Immature natural killer cell (primary cell): Measurements from ENCODE around the gene UBASH3A. TPM values are rescaled to one million over a fixed set of nuclear protein-coding genes. Genes with fewer than 3 reads are reported as not detected.

Experiments used
- DNase-seq, 3 donors: peaks; one replicate each; pipeline ENCODE4 v3.0.0; 2022; ENCODE audit warnings: mixed read lengths in 1 of 3
- H3K27ac Mint-ChIP-seq, 6 donors: one replicate each; pipeline ENCODE4 v1.8.0; 2020; ENCODE audit warnings: mixed read lengths in 6 of 6, mild to moderate bottlenecking in 5 of 6, inconsistent platforms in 4 of 6, moderate library complexity in 3 of 6
- H3K27me3 Mint-ChIP-seq, 3 donors: one replicate each; pipeline ENCODE4 v1.8.0; 2020 to 2021; ENCODE audit warnings: low read depth in 3 of 3, mild to moderate bottlenecking in 3 of 3, mixed read lengths in 3 of 3, moderate library complexity in 3 of 3, inconsistent platforms in 1 of 3
- H3K36me3 Mint-ChIP-seq, 3 donors: one replicate each; pipeline ENCODE4 v1.8.0; 2020; ENCODE audit warnings: mixed read lengths in 3 of 3, inconsistent platforms in 2 of 3, mild to moderate bottlenecking in 2 of 3
- H3K4me1 Mint-ChIP-seq, 2 donors: one replicate each; pipeline ENCODE4 v1.8.0; 2020; ENCODE audit warnings: inconsistent platforms in 2 of 2, mild to moderate bottlenecking in 2 of 2, mixed read lengths in 2 of 2, moderate library complexity in 1 of 2
- H3K4me3 Mint-ChIP-seq, 5 donors: one replicate each; pipeline ENCODE4 v1.8.0; 2020; ENCODE audit warnings: mild to moderate bottlenecking in 5 of 5, mixed read lengths in 5 of 5, inconsistent platforms in 3 of 5, moderate library complexity in 3 of 5
- H3K9me3 Mint-ChIP-seq, 6 donors: one replicate each; pipeline ENCODE4 v1.8.0; 2020; ENCODE audit warnings: mild to moderate bottlenecking in 6 of 6, mixed read lengths in 6 of 6, inconsistent platforms in 4 of 6, moderate library complexity in 3 of 6
- polyA plus RNA-seq, 3 donors: library from polyadenylated mRNA; unstranded; fragments of 300-500 nt; fragmentation: Illumina TruSeq; gene quantifications; one replicate each; pipeline ENCODE4 v1.2.3, GENCODE V29; 2021

Gene UBASH3A
- under 1 TPM in 2 of 3 donors, not detected in 1; 0.38 to 0.58 TPM for polyA plus RNA-seq

- Mint-ChIP-seq H3K27me3 (peaks cover 0 to 13% (median 3%) of the 10 kb centered on the region in 3 donors), H3K27ac (no peak within 1 kb of the TSS), H3K4me1 (peaks cover 12 to 13% of the 10 kb centered on the region in 2 donors), H3K4me3 (peak within 1 kb of the TSS in 3 of 5 donors; percentile 21 to 58 (median 25)), H3K9me3 (peaks cover 0 to 6% (median 0%) of the 10 kb centered on the region in 6 donors), H3K36me3 (peaks cover 0 to 8% (median 4%) of the 10 kb centered on the region in 3 donors)
- no peak for DNase-seq
Measured at GRCh38 chr21:42403611-42404231, at the start of gene UBASH3A. Gene UBASH3A (plus strand): TSS chr21:42403902. CDS start chr21:42403946, 44 bp downstream.

- Mint-ChIP-seq H3K4me1 (peaks cover 2 to 11% of the 10 kb centered on the region in 2 donors), H3K27me3 (peaks cover 4 to 14% (median 5%) of the 10 kb centered on the region in 3 donors)
Measured at GRCh38 chr21:42356046-42356445, 47.7 kb upstream of the UBASH3A start.

DNA sequence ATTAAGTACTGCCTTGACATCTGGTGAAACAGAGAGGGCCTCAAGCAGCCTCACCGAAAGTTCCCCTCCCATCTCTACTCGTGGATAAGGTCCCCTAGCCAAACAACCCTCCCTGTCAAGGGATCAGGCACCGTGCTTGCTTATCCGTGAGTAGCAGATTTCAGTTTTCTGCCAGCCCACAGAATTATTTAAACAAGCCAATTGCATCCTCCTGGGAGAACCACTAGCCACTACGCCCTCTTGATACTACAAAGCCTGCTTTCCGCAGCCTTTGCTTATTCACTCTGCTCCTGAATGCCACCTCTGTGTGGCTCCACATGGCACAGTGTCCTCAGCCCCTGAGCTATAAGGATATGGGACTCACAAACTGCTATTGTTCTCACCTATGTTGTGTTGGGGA is 47.1 kb upstream of the UBASH3A start:
- Mint-ChIP-seq H3K36me3 (peaks cover 4 to 18% (median 12%) of the 10 kb centered on the region in 3 donors), H3K4me3 (no peak overlapping the region), H3K27ac (no peak overlapping the region), H3K9me3 (peaks cover 4 to 16% (median 13%) of the 10 kb centered on the region in 6 donors), H3K27me3 (peaks cover 2 to 14% (median 5%) of the 10 kb centered on the region in 3 donors), H3K4me1 (peaks cover 2 to 11% of the 10 kb centered on the region in 2 donors)
- DNase-seq = no peak

More at GRCh38 chr21:42356046-42356445, 47.7 kb upstream of the UBASH3A start:
- no peak overlapping the region for H3K4me3 Mint-ChIP-seq
- no peak overlapping the region for H3K27ac Mint-ChIP-seq
- peaks cover 4 to 18% (median 12%) of the 10 kb centered on the region in 3 donors for H3K36me3 Mint-ChIP-seq
- DNase-seq = no peak
- peaks cover 2 to 16% (median 13%) of the 10 kb centered on the region in 6 donors for H3K9me3 Mint-ChIP-seq

DNA sequence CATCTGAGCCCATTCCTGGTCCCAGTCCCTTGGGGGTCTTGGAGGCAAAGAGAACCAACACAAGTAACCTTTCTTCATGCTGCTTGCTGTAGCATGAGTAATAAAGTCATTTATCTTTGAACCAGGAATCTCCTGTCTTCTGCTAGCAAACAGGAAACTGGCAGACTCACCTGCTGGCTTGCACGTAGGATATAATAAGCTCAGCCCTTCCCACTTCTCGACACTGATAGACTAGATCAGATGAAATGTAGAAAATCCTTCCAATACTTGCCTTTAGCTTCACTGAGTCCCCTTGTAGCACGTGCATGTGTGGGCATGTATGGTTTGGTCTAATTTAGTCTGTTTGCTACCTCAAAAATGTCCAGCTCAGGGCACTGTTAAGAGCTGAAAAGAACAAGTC is 46.4 kb upstream of the UBASH3A start:
- Mint-ChIP-seq H3K36me3 (peaks cover 4 to 18% (median 12%) of the 10 kb centered on the region in 3 donors), H3K27me3 (peaks cover 0 to 16% (median 5%) of the 10 kb centered on the region in 3 donors)

DNA sequence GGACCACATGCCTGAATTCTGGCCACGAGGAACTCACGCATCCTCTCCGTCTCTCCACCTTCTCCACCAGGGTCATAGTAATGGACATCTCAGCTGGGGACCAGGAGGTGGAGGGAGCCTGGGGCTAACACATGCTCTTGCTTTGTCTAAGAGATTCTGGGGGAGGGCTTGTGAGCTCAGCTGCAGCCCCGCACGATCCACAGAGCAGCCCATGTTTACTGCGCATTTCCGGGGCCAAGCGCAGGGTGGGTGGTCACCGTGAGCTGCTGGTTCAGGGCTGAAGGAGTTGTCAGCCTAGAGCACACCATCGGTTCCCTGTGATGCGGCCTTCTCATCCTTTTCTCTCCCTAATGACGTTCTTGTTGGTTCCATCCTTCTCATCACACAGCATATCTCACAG is 45.4 kb upstream of the UBASH3A start:
- Mint-ChIP-seq H3K27me3 (peaks cover 0 to 21% (median 5%) of the 10 kb centered on the region in 3 donors), H3K27ac (no peak overlapping the region), H3K4me3 (no peak overlapping the region), H3K4me1 (peaks cover 2 to 11% of the 10 kb centered on the region in 2 donors), H3K36me3 (peaks cover 4 to 14% (median 12%) of the 10 kb centered on the region in 3 donors), H3K9me3 (peaks cover 3 to 16% (median 13%) of the 10 kb centered on the region in 6 donors)
- DNase-seq = no peak

More for the DNA sequence above, 46.4 kb upstream of the UBASH3A start:
- Mint-ChIP-seq H3K4me3 (no peak overlapping the region), H3K27ac (no peak overlapping the region), H3K4me1 (peaks cover 2 to 11% of the 10 kb centered on the region in 2 donors), H3K9me3 (peaks cover 4 to 16% (median 13%) of the 10 kb centered on the region in 6 donors)
- no peak for DNase-seq

DNA sequence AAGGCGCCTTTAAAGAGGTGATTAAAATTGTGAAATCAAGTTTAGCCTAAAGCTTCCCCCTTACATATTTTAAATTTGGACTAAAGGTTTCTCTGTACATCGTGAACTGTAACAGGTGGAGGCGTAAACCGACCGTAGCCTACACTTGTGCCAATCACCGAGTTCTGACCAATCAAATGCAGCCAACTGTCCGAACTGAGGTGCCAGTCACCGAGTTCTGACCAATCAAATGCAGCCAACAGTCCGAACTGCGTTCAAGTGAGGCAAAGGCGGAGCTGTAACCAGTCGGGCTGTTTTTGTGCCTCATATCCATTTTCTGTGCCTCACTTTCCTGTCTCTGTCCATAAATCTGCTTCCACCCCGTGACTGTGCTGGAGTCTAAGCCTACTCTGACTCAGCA is 44.8 kb upstream of the UBASH3A start:
- H3K27me3 Mint-ChIP-seq = peaks cover 0 to 24% (median 9%) of the 10 kb centered on the region in 3 donors
- H3K36me3 Mint-ChIP-seq = peaks cover 4 to 12% (median 9%) of the 10 kb centered on the region in 3 donors
- no peak overlapping the region for H3K27ac Mint-ChIP-seq

GRCh38 chr21:42360317-42360716 is 43.4 kb upstream of the UBASH3A start:
- DNase-seq = peak in 1 of 3 donors; percentile 9

More for the DNA sequence above, 44.8 kb upstream of the UBASH3A start:
- DNase-seq = no peak
- peaks cover 2 to 16% (median 12%) of the 10 kb centered on the region in 6 donors for H3K9me3 Mint-ChIP-seq
- H3K4me1 Mint-ChIP-seq = peaks cover 2 to 11% of the 10 kb centered on the region in 2 donors
- no peak overlapping the region for H3K4me3 Mint-ChIP-seq

DNA sequence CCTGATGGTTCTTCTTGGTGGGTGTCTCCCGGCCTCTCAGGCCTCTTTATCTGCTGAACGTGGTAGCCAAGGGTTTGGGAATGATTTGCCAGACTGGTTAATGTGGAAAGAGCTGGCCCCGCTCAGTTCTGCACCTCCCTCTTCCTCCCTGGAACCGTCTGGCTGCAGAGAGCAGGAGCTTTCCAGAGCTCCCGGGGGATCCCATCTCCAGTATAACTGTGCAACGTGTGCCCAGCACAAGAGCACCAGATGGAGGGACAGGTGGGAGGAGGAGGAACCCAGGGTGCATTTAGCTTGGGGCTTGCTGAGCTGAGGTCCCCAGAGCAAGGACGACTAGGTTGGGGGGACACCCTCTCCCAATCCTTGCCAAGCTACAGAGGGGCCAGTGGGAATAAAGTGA is 42.4 kb upstream of the UBASH3A start:
- H3K27ac Mint-ChIP-seq = no peak overlapping the region
- peaks cover 0 to 2% (median 0%) of the 10 kb centered on the region in 6 donors for H3K9me3 Mint-ChIP-seq
- peaks cover 2 to 11% of the 10 kb centered on the region in 2 donors for H3K4me1 Mint-ChIP-seq
- no peaks in the 10 kb centered on the region for H3K36me3 Mint-ChIP-seq
- DNase-seq = no peak
- H3K4me3 Mint-ChIP-seq = no peak overlapping the region
- H3K27me3 Mint-ChIP-seq = peaks cover 0 to 22% (median 6%) of the 10 kb centered on the region in 3 donors

More at GRCh38 chr21:42360317-42360716, 43.4 kb upstream of the UBASH3A start:
- H3K9me3 Mint-ChIP-seq = peaks cover 0 to 6% (median 4%) of the 10 kb centered on the region in 6 donors
- H3K27me3 Mint-ChIP-seq = peaks cover 0 to 23% (median 6%) of the 10 kb centered on the region in 3 donors
- no peak overlapping the region for H3K27ac Mint-ChIP-seq
- H3K4me3 Mint-ChIP-seq = no peak overlapping the region
- peaks cover 0 to 4% (median 0%) of the 10 kb centered on the region in 3 donors for H3K36me3 Mint-ChIP-seq
- peaks cover 2 to 11% of the 10 kb centered on the region in 2 donors for H3K4me1 Mint-ChIP-seq

DNA sequence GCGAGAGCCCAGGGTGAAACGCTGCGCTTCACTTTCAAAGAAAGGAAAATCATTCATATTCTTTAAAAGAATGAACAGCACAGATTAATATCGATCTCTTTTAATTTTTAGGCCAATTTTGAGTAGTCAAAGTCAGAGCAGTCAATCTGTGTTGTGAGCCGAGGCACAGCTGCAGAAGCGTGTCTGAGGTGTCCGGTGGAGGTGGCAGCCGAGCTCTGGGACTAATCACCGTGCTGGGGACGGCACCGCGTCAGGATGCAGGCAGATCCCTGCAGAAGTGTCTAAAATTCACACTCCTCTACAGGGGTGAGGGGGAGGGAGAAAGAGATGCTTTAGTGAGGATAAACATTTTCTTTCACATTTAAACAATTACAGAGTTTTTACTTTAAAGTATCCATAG is 41.5 kb upstream of the UBASH3A start:
- no peak for DNase-seq
- H3K4me3 Mint-ChIP-seq = no peak overlapping the region
- H3K4me1 Mint-ChIP-seq = peaks cover 2 to 11% of the 10 kb centered on the region in 2 donors
- peaks cover 0 to 22% (median 6%) of the 10 kb centered on the region in 3 donors for H3K27me3 Mint-ChIP-seq
- H3K9me3 Mint-ChIP-seq = peaks cover 0 to 2% (median 0%) of the 10 kb centered on the region in 6 donors
- no peaks in the 10 kb centered on the region for H3K36me3 Mint-ChIP-seq
- no peak overlapping the region for H3K27ac Mint-ChIP-seq

DNA sequence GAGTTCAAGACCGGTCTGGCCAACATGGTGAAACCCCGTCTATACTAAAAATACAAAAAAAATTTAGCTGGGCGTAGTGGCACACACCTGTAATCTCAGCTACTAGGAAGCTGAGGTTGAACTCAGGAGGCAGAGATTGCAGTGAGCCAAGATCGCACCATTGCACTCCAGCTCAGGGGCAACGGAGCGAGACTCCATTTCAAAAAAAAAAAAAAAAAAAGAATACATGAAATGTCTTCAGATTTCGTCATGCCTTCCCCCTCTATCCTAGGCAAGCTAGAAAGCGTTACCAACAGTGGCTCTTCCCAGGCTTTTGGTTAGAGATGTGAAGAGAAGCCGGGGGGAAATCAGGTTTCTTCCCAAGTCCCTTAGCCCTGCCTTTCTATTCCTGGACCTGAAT is 41.0 kb upstream of the UBASH3A start:
- DNase-seq = no peak
- H3K27me3 Mint-ChIP-seq = peaks cover 0 to 22% (median 8%) of the 10 kb centered on the region in 3 donors
- no peak overlapping the region for H3K27ac Mint-ChIP-seq

DNA sequence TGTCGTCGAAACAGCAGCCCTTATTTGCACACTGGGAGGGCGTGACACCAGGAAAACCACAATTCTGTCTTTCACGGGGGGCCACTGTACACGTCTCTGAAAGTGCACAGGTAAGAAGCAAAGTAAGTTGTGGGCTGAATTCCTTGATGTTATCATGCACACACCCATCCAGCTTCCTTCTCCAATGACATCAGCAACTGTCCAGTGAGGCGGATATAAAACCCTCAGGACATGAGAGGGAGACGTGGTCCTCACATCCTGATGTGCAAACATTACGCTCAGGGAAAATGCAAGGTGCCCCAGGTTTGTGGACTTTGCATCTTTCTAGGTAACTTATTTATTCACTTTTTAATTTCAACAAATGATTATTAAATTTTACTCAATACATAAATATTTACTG is 40.4 kb upstream of the UBASH3A start:
- Mint-ChIP-seq H3K4me3 (no peak overlapping the region), H3K36me3 (no peaks in the 10 kb centered on the region), H3K27ac (no peak overlapping the region), H3K27me3 (peaks cover 0 to 22% (median 8%) of the 10 kb centered on the region in 3 donors), H3K4me1 (peaks cover 2 to 11% of the 10 kb centered on the region in 2 donors), H3K9me3 (peaks cover 0 to 2% (median 0%) of the 10 kb centered on the region in 6 donors)
- DNase-seq = no peak

More for the DNA sequence above, 41.0 kb upstream of the UBASH3A start:
- H3K36me3 Mint-ChIP-seq = no peaks in the 10 kb centered on the region
- H3K9me3 Mint-ChIP-seq = peaks cover 0 to 2% (median 0%) of the 10 kb centered on the region in 6 donors
- H3K4me3 Mint-ChIP-seq = no peak overlapping the region
- peaks cover 2 to 11% of the 10 kb centered on the region in 2 donors for H3K4me1 Mint-ChIP-seq

DNA sequence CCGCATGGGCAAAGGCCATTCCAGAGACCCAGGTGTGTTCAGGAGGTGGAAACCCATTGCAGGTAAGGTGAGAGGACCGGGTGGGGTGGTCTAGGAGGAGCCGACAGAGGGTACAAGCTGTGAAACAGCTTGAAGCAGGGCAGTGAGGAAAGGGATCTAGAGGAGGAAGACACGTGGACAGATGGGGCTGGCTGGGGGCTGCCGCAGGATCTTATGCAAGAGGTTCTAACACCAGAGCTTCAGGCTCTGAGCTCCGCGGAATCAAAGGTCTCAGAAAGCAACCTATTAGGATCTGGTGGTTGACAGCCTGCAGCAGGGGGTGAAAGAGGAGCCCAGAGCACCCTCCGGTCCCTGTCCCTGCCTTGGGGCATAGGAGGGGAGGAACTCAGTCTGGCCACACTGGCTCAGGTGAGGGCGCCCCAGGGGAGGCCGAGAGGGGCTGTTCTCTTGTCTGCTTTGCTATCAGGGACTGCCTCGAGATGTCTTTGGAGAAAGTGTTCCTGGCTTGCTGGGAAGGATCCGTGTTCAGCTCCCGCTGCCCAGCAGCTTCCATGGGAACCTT is 39.3 kb upstream of the UBASH3A start:
- Mint-ChIP-seq H3K4me1 (peaks cover 2 to 11% of the 10 kb centered on the region in 2 donors), H3K27me3 (peaks cover 0 to 17% (median 10%) of the 10 kb centered on the region in 3 donors), H3K9me3 (peaks cover 0 to 2% (median 0%) of the 10 kb centered on the region in 6 donors), H3K4me3 (no peak overlapping the region), H3K27ac (no peak overlapping the region), H3K36me3 (no peaks in the 10 kb centered on the region)
- DNase-seq = no peak

DNA sequence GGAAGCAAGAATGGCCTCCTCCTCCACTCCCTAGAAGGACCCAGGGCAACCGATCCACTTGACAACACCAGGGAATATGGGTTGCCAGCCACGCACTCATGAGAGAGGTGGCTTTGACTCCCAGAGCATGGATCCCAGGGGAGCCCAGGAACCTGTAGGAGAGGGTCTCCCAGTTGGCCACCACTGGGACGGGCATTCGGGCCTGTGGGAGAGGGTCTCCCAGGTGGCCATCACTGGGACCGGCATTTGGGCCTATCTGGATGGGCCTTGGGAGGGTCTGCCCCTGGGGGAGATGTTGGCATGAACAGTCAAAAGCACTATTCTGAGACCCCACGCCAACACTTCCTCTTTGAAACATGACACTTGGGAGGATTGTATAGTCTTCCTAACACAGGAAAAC is 37.9 kb upstream of the UBASH3A start:
- Mint-ChIP-seq H3K4me3 (no peak overlapping the region), H3K27me3 (peaks cover 1 to 17% (median 10%) of the 10 kb centered on the region in 3 donors), H3K27ac (no peak overlapping the region), H3K9me3 (peaks cover 0 to 2% (median 0%) of the 10 kb centered on the region in 6 donors), H3K36me3 (peaks cover 0 to 2% (median 0%) of the 10 kb centered on the region in 3 donors), H3K4me1 (no peaks in the 10 kb centered on the region)
- DNase-seq = no peak
